ENCODE data around the gene SYPL1. TPM values are rescaled to one million over a fixed set of nuclear protein-coding genes. Genes with fewer than 3 reads are reported as not detected.

The SYPL1 gene
- polyA plus RNA-seq, 1 donor from 2014 or later = 17.4 TPM

DNA sequence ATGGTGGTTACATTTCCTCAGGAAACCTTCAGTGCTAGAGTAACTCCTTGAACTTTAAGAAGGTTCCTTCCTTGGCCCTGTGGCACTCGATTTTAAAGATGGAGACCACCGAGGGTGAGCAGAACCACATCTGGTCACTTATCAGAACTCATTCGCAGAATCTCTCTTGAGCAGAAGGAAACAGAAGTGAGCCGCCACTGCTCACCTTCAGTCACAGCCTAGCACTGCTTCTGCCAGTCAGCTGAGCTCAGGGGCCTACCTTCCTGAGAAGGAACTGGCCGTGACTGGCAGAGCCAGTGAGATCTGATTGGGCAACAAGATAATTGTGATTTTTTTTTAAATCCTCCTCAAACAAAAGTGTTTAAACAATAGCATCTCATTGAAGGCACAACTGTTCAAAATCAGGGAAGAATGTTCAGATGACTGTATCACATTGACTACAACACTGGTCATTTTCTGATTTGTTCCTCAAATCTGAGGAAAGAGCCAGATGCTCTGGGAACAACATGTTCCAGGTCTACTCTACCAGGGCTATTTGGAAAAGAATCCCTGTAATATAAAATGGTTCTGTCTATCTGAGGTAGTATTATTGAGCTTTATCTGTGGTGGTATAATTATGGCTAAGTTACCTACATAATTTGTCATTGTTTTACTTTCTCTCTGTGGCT, 2.7 kb upstream of the SYPL1 start:
- Histone ChIP-seq H3K27ac (ENCODE audit: low read length) (no peak overlapping the region), H3K9me2 (ENCODE audit: insufficient read depth, low read length) (no peaks in the 10 kb centered on the region), H3F3A (ENCODE audit: insufficient read depth, low read length, poor library complexity, severe bottlenecking) (no peaks in the 10 kb centered on the region), H3K9ac (ENCODE audit: low read length) (no peak overlapping the region), H3K4me3 (ENCODE audit: low read length) (no peak overlapping the region), H2AFZ (ENCODE audit: low read depth, low read length) (no peak overlapping the region), H4K20me1 (ENCODE audit: insufficient read depth) (no peaks in the 10 kb centered on the region), H3K27me3 (ENCODE audit: insufficient read depth, low read depth, low read length) (no peaks in the 10 kb centered on the region), H3K9me3 (ENCODE audit: low read length) (no peaks in the 10 kb centered on the region), H3K36me3 (ENCODE audit: insufficient read depth, low read length) (no peaks in the 10 kb centered on the region), H3K79me2 (replicated peaks; ENCODE audit: insufficient read depth, low read length) (peaks cover 16% of the 10 kb centered on the region), H3K4me2 (ENCODE audit: low read length) (no peak overlapping the region)
- TF ChIP-seq, protein P1, sequence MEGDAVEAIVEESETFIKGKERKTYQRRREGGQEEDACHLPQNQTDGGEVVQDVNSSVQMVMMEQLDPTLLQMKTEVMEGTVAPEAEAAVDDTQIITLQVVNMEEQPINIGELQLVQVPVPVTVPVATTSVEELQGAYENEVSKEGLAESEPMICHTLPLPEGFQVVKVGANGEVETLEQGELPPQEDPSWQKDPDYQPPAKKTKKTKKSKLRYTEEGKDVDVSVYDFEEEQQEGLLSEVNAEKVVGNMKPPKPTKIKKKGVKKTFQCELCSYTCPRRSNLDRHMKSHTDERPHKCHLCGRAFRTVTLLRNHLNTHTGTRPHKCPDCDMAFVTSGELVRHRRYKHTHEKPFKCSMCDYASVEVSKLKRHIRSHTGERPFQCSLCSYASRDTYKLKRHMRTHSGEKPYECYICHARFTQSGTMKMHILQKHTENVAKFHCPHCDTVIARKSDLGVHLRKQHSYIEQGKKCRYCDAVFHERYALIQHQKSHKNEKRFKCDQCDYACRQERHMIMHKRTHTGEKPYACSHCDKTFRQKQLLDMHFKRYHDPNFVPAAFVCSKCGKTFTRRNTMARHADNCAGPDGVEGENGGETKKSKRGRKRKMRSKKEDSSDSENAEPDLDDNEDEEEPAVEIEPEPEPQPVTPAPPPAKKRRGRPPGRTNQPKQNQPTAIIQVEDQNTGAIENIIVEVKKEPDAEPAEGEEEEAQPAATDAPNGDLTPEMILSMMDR (IDR thresholded peaks at IDR 0.05; ENCODE audit: poor library complexity, severe bottlenecking) = no peak
- TF ChIP-seq, protein P2, sequence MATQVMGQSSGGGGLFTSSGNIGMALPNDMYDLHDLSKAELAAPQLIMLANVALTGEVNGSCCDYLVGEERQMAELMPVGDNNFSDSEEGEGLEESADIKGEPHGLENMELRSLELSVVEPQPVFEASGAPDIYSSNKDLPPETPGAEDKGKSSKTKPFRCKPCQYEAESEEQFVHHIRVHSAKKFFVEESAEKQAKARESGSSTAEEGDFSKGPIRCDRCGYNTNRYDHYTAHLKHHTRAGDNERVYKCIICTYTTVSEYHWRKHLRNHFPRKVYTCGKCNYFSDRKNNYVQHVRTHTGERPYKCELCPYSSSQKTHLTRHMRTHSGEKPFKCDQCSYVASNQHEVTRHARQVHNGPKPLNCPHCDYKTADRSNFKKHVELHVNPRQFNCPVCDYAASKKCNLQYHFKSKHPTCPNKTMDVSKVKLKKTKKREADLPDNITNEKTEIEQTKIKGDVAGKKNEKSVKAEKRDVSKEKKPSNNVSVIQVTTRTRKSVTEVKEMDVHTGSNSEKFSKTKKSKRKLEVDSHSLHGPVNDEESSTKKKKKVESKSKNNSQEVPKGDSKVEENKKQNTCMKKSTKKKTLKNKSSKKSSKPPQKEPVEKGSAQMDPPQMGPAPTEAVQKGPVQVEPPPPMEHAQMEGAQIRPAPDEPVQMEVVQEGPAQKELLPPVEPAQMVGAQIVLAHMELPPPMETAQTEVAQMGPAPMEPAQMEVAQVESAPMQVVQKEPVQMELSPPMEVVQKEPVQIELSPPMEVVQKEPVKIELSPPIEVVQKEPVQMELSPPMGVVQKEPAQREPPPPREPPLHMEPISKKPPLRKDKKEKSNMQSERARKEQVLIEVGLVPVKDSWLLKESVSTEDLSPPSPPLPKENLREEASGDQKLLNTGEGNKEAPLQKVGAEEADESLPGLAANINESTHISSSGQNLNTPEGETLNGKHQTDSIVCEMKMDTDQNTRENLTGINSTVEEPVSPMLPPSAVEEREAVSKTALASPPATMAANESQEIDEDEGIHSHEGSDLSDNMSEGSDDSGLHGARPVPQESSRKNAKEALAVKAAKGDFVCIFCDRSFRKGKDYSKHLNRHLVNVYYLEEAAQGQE (IDR thresholded peaks at IDR 0.05; ENCODE audit: borderline replicate concordance) = no peak
- no peak for TF ChIP-seq POLR2AphosphoS5 (IDR thresholded peaks at IDR 0.05)
- no peak for TF ChIP-seq MXI1 (conservative IDR thresholded peaks at IDR 0.05; ENCODE audit: poor library complexity, severe bottlenecking)
- TF ChIP-seq SMC3 (conservative IDR thresholded peaks at IDR 0.05; ENCODE audit: poor library complexity) = no peak
- no peak for TF ChIP-seq EP300 (conservative IDR thresholded peaks at IDR 0.05; ENCODE audit: poor library complexity, severe bottlenecking)
- TF ChIP-seq RAD21 (conservative IDR thresholded peaks at IDR 0.05) = no peak
- TF ChIP-seq TAF1 (IDR thresholded peaks at IDR 0.05; ENCODE audit: low read depth) = no peak
- no peak for TF ChIP-seq EZH2 (IDR thresholded peaks at IDR 0.05; ENCODE audit: borderline replicate concordance, insufficient read depth, low read length, poor library complexity, severe bottlenecking)

DNA sequence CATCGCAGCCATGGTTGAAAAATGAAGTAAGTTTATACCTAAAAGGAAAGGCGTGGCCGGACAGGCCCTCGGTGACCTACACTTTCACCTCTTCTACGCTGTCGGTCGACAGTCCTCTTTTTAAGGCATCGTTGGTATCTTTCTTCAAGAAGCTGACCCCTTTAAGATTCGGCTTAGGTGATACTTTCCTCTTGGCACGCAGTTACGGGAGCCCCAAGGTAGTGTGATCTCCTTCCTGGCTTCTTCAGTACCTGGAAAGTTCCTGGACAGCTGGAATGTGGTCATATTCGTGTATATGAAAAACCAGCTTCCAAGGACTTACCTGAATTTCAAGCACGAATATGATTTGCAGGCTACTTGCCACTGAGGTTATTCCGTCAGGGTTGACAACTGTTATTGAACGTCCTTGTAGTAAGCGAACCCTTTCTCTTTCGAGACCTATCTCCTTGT, 885 bp upstream of the SYPL1 start:
- no peaks in the 10 kb centered on the region for H3F3A ChIP-seq (ENCODE audit: insufficient read depth, low read length, poor library complexity, severe bottlenecking)
- H3K4me3 ChIP-seq (ENCODE audit: low read length) = peak overlapping the region; percentile 87
- peak overlapping the region; percentile 81 for H3K9ac ChIP-seq (ENCODE audit: low read length)
- H3K36me3 ChIP-seq (ENCODE audit: insufficient read depth, low read length) = no peaks in the 10 kb centered on the region
- H3K9me3 ChIP-seq (ENCODE audit: low read length) = no peaks in the 10 kb centered on the region
- no peaks in the 10 kb centered on the region for H3K27me3 ChIP-seq (ENCODE audit: insufficient read depth, low read depth, low read length)
- H3K27ac ChIP-seq (ENCODE audit: low read length) = no peak overlapping the region
- H2AFZ ChIP-seq (ENCODE audit: low read depth, low read length) = peak overlapping the region; percentile 49
- H3K4me2 ChIP-seq (ENCODE audit: low read length) = peak overlapping the region; percentile 87
- TF ChIP-seq POLR2AphosphoS5 (IDR thresholded peaks at IDR 0.05) (no peak), SMC3 (conservative IDR thresholded peaks at IDR 0.05; ENCODE audit: poor library complexity) (no peak), EZH2 (IDR thresholded peaks at IDR 0.05; ENCODE audit: borderline replicate concordance, insufficient read depth, low read length, poor library complexity, severe bottlenecking) (no peak), TAF1 (IDR thresholded peaks at IDR 0.05; ENCODE audit: low read depth) (no peak), EP300 (conservative IDR thresholded peaks at IDR 0.05; ENCODE audit: poor library complexity, severe bottlenecking) (no peak), MXI1 (conservative IDR thresholded peaks at IDR 0.05; ENCODE audit: poor library complexity, severe bottlenecking) (no peak), RAD21 (conservative IDR thresholded peaks at IDR 0.05) (no peak)
- TF ChIP-seq, protein P2 (IDR thresholded peaks at IDR 0.05; ENCODE audit: borderline replicate concordance) = no peak
- TF ChIP-seq, protein P1 (IDR thresholded peaks at IDR 0.05; ENCODE audit: poor library complexity, severe bottlenecking) = no peak
- peaks cover 28% of the 10 kb centered on the region for H3K79me2 ChIP-seq (replicated peaks; ENCODE audit: insufficient read depth, low read length)
- no peaks in the 10 kb centered on the region for H3K9me2 ChIP-seq (ENCODE audit: insufficient read depth, low read length)
- H4K20me1 ChIP-seq (ENCODE audit: insufficient read depth) = no peaks in the 10 kb centered on the region
